Endodermal cell (in vitro differentiated cells): ENCODE measurements around the gene TRDN. TPM values are rescaled to one million over a fixed set of nuclear protein-coding genes. Genes with fewer than 3 reads are reported as not detected.
A peak's percentile ranks its signal among the peaks of the same experiment; 100 is the strongest.

Experiments
- DNase-seq: peaks from one replicate; pipeline ENCODE4 v3.0.0-alpha.2; 2017
- H3K27ac ChIP-seq: 2 replicates; pipeline ENCODE4 v1.5.1; 2013; ENCODE audit warnings: mild to moderate bottlenecking, low read depth, low read length, moderate library complexity
- H3K27me3 ChIP-seq: 2 replicates; pipeline ENCODE4 v1.6.1; 2013; ENCODE audit warnings: mild to moderate bottlenecking, low read length, moderate library complexity; ENCODE audit not compliant: insufficient read depth, control insufficient read depth, poor library complexity, severe bottlenecking
- H3K36me3 ChIP-seq: 2 replicates; pipeline ENCODE4 v1.7.0; 2013; ENCODE audit warnings: mild to moderate bottlenecking, low read length, moderate library complexity; ENCODE audit not compliant: control insufficient read depth, insufficient read depth
- H3K4me1 ChIP-seq: one replicate; pipeline ENCODE4 v1.7.0; 2013; ENCODE audit warnings: low read length; ENCODE audit not compliant: control insufficient read depth, insufficient read depth
- H3K4me3 ChIP-seq: 2 replicates; pipeline ENCODE4 v1.5.1; 2013; ENCODE audit warnings: mild to moderate bottlenecking, low read length, moderate library complexity
- H3K9ac ChIP-seq: 2 replicates; pipeline ENCODE4 v1.6.1; 2013; ENCODE audit warnings: mild to moderate bottlenecking, low read length, moderate library complexity; ENCODE audit not compliant: poor library complexity, severe bottlenecking; ENCODE audit errors: extremely low read depth
- H3K9me3 ChIP-seq: 2 replicates; pipeline ENCODE4 v1.6.1; 2013; ENCODE audit warnings: mild to moderate bottlenecking, low read length, moderate library complexity; ENCODE audit not compliant: control insufficient read depth
- H3K27ac Mint-ChIP-seq: 2 replicates; pipeline ENCODE4 v1.8.0; 2020; ENCODE audit warnings: mixed read lengths
- H3K27me3 Mint-ChIP-seq: 2 replicates; pipeline ENCODE4 v1.8.0; 2021; ENCODE audit warnings: mild to moderate bottlenecking, mixed read lengths; ENCODE audit not compliant: insufficient read depth
- H3K36me3 Mint-ChIP-seq: 2 replicates; pipeline ENCODE4 v1.8.0; 2020; ENCODE audit warnings: low read depth, mixed read lengths
- H3K4me1 Mint-ChIP-seq: 2 replicates; pipeline ENCODE4 v1.8.0; 2020; ENCODE audit warnings: mixed read lengths
- H3K4me3 Mint-ChIP-seq: 2 replicates; pipeline ENCODE4 v1.8.0; 2020; ENCODE audit warnings: mild to moderate bottlenecking, moderate library complexity, mixed read lengths
- H3K9me3 Mint-ChIP-seq: 2 replicates; pipeline ENCODE4 v1.8.0; 2020; ENCODE audit warnings: mild to moderate bottlenecking, mixed read lengths
- CTCF ChIP-seq: fragments of 200-600 bp; sonication (generic); conservative IDR thresholded peaks from 2 replicates; pipeline ENCODE4 v1.5.0; 2021; ENCODE audit warnings: antibody characterized with exemption, mild to moderate bottlenecking
- WGBS, 2 experiments: methylation state at CpG; one replicate each; pipeline versions ENCODE4 v1.1.5 to v1.1.7; 2013; ENCODE audit warnings: missing lambda C conversion rate in 2 of 2, mixed read lengths in 1 of 2; ENCODE audit not compliant: insufficient coverage in 1 of 2, insufficient read length in 1 of 2; 5-methylcytosine and 5-hydroxymethylcytosine counted together
- total RNA-seq, 2 donors: library from RNA; stranded (reverse); fragmentation: NEBNext Ultra II Directional in 1 of 2; extraction: Animal tissue kit (Norgen Biotek cat#: 25700) in 1 of 2; gene quantifications; 2 replicates in 1 of 2; 3 replicates in 1 of 2; pipeline ENCODE4 v1.2.1, GENCODE V29; 2021

Gene TRDN
- total RNA-seq, 2 donors from 2014 or later: 74.4 to 136 TPM

GRCh38 chr6:123210645-123211044 is 426.1 kb downstream of the TRDN start:
- no peak for DNase-seq
- H3K36me3 Mint-ChIP-seq: no peaks in the 10 kb centered on the region

GRCh38 chr6:123207967-123208510 is 428.7 kb downstream of the TRDN start:
- no peak overlapping the region for H3K9ac ChIP-seq
- WGBS, 2 experiments: 88 to 91% methylated on average over 3 to 7 of the region's 7 CpGs

More at GRCh38 chr6:123210645-123211044, 426.1 kb downstream of the TRDN start:
- H3K9me3 Mint-ChIP-seq: no peaks in the 10 kb centered on the region
- H3K27ac Mint-ChIP-seq: no peak overlapping the region
- H3K9ac ChIP-seq: no peak overlapping the region
- no peaks in the 10 kb centered on the region for H3K36me3 ChIP-seq
- H3K27me3 Mint-ChIP-seq: no peaks in the 10 kb centered on the region
- H3K27ac ChIP-seq: no peak overlapping the region
- H3K27me3 ChIP-seq: no peaks in the 10 kb centered on the region
- WGBS, 2 experiments: 80% methylated on average over 1 of the region's 2 CpGs; no CpG with 5 or more reads in 1 of the 2 experiments
- no peak overlapping the region for H3K4me3 Mint-ChIP-seq
- H3K4me1 ChIP-seq: no peaks in the 10 kb centered on the region
- H3K4me3 ChIP-seq: no peak overlapping the region
- no peaks in the 10 kb centered on the region for H3K4me1 Mint-ChIP-seq
- no peak for TF ChIP-seq CTCF
- H3K9me3 ChIP-seq: no peaks in the 10 kb centered on the region

GRCh38 chr6:123203928-123204327 is 432.8 kb downstream of the TRDN start:
- peaks cover 39% of the 10 kb centered on the region for H3K9me3 ChIP-seq
- no peaks in the 10 kb centered on the region for H3K27me3 ChIP-seq
- no peak for DNase-seq
- peak overlapping the region; percentile 53 for H3K27ac Mint-ChIP-seq
- H3K27ac ChIP-seq: no peak overlapping the region
- no peak overlapping the region for H3K9ac ChIP-seq
- H3K9me3 Mint-ChIP-seq: peaks cover 35% of the 10 kb centered on the region
- H3K4me3 Mint-ChIP-seq: no peak overlapping the region
- no peak for TF ChIP-seq CTCF
- no peak overlapping the region for H3K4me3 ChIP-seq
- H3K4me1 Mint-ChIP-seq: peaks cover 10% of the 10 kb centered on the region
- no CpG with 5 or more reads among the region's 1 CpG for WGBS, 2 experiments
- H3K36me3 Mint-ChIP-seq: peaks cover 9% of the 10 kb centered on the region
- H3K27me3 Mint-ChIP-seq: no peaks in the 10 kb centered on the region
- H3K36me3 ChIP-seq: no peaks in the 10 kb centered on the region
- no peaks in the 10 kb centered on the region for H3K4me1 ChIP-seq

More at GRCh38 chr6:123207967-123208510, 428.7 kb downstream of the TRDN start:
- Mint-ChIP-seq H3K27ac (no peak overlapping the region), H3K9me3 (peaks cover 4% of the 10 kb centered on the region), H3K27me3 (no peaks in the 10 kb centered on the region), H3K4me3 (no peak overlapping the region), H3K36me3 (peaks cover under 1% of the 10 kb centered on the region), H3K4me1 (peaks cover 10% of the 10 kb centered on the region)
- TF ChIP-seq CTCF: no peak
- Histone ChIP-seq H3K27ac (no peak overlapping the region), H3K27me3 (no peaks in the 10 kb centered on the region), H3K9me3 (peaks cover 2% of the 10 kb centered on the region), H3K4me1 (no peaks in the 10 kb centered on the region), H3K4me3 (no peak overlapping the region), H3K36me3 (no peaks in the 10 kb centered on the region)
- no peak for DNase-seq
